Glutamatergic neuron (in vitro differentiated cells): ENCODE data around the gene MARCHF10. TPM values are rescaled to one million over a fixed set of nuclear protein-coding genes. Genes with fewer than 3 reads are reported as not detected.
"Not testable (repeated sequence)": the region's sequence is repeated elsewhere in the genome, so short reads cannot be mapped to it uniquely, and the experiment has no call there.

Experiments used
- DNase-seq: peaks from one replicate; pipeline ENCODE4 v3.0.0; 2022
- H3K27ac Mint-ChIP-seq: one replicate; pipeline ENCODE4 v1.8.0; 2020; ENCODE audit warnings: mild to moderate bottlenecking, mixed read lengths, inconsistent platforms; ENCODE audit not compliant: unreplicated experiment
- H3K27me3 Mint-ChIP-seq: one replicate; pipeline ENCODE4 v1.8.0; 2020; ENCODE audit warnings: mild to moderate bottlenecking, moderate library complexity, mixed read lengths, inconsistent platforms; ENCODE audit not compliant: unreplicated experiment
- H3K36me3 Mint-ChIP-seq: one replicate; pipeline ENCODE4 v1.8.0; 2020; ENCODE audit warnings: mild to moderate bottlenecking, mixed read lengths, inconsistent platforms; ENCODE audit not compliant: unreplicated experiment
- H3K4me1 Mint-ChIP-seq: one replicate; pipeline ENCODE4 v1.8.0; 2020; ENCODE audit warnings: mild to moderate bottlenecking, low read depth, mixed read lengths, inconsistent platforms; ENCODE audit not compliant: unreplicated experiment
- H3K4me3 Mint-ChIP-seq: one replicate; pipeline ENCODE4 v1.8.0; 2020; ENCODE audit warnings: mild to moderate bottlenecking, mixed read lengths, inconsistent platforms; ENCODE audit not compliant: unreplicated experiment
- H3K9me3 Mint-ChIP-seq: one replicate; pipeline ENCODE4 v1.8.0; 2020; ENCODE audit warnings: mild to moderate bottlenecking, moderate library complexity, mixed read lengths, inconsistent platforms; ENCODE audit not compliant: unreplicated experiment
- CTCF ChIP-seq: fragments of 200-600 bp; sonication (generic); IDR thresholded peaks from one replicate; pipeline ENCODE4 v1.5.0; 2021; ENCODE audit not compliant: partially characterized antibody, unreplicated experiment
- total RNA-seq: library from RNA; stranded (reverse); fragmentation: NEBNext Ultra II Directional; extraction: Animal tissue kit (Norgen Biotek cat#: 25700); gene quantifications from one replicate; pipeline ENCODE4 v1.2.1, GENCODE V29; 2021; ENCODE audit not compliant: unreplicated experiment

Gene MARCHF10
- total RNA-seq, 1 donor from 2014 or later = not detected

DNA sequence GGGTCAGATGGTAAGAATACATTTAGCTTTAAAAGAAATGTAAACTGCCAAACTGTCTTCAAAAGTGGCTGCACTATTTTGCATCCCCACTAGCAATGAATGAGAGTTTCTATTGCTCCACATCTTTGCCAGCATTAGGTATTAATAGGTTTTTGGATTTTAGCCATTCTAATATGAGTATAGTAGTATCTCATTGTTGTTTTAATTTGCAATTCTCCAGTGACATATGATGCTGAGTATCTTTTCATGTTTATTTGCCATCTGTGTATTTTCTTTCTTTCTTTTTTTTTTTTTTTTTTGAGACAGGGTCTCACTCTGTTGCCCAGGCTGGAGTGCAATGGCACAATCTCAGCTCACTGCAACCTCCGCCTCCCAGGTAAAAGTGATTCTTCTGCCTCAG, 24.3 kb upstream of the MARCHF10 start:
- H3K27ac Mint-ChIP-seq = no peak overlapping the region
- H3K4me1 Mint-ChIP-seq = no peaks in the 10 kb centered on the region

DNA sequence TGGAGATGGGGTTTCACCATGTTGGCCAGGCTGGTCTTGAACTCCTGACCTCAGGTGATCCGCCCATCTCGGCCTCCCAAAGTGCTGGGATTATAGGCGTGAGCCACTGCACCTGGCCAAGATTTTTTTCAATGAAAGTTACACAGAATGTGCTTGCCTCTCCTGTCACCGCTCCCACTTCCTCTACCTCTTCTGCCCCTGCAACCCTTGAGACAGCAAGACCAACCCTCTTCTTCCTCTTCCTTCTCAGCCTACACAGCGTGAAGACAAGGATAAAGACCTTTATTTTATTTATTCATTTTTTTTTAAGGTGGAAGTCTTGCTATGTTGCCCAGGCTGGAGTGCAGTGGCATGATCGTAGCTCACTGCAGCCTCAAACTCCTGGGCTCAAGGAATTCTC, 23.0 kb upstream of the MARCHF10 start:
- H3K4me3 Mint-ChIP-seq, H3K36me3 Mint-ChIP-seq, H3K27me3 Mint-ChIP-seq, H3K4me1 Mint-ChIP-seq, DNase-seq, H3K9me3 Mint-ChIP-seq, H3K27ac Mint-ChIP-seq: not testable (repeated sequence)

More for the DNA sequence above, 24.3 kb upstream of the MARCHF10 start:
- Mint-ChIP-seq H3K36me3 (peaks cover 9% of the 10 kb centered on the region), H3K9me3 (no peaks in the 10 kb centered on the region), H3K4me3 (no peak overlapping the region), H3K27me3 (peaks cover 2% of the 10 kb centered on the region)
- no peak for DNase-seq
- no peak for TF ChIP-seq CTCF

DNA sequence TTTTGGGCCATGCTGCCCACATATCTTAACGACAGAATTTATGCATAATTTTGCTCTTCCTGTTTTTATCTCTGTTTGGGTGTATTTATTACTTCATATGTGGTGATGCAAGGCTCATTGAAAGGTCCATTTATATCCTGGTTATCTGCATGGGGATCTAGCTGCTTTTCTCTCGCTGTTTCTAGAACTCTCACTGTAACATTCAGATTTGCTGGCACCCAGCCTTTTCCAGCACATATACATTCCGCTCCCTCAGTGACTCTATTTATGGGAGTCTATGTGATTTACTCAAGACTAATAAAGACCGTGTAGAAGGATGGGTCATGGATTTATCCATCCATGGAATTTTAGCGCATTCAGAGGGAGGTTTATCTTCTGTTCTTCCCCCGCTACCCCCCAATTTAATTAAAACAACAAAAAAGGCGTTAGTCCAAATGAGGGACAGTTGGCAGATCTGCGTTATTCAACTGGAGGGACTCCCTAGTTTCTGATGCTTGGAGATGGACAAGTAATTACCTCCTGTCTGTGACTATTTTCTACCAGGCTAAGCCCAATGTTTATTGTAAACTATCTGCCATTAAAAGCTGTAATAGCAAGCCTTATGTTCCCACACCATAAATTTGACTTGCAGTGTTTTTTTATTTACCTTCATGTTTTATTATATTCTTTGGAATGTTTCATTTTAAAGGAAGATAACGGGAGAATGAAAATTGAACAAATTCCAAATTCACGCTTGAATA, 19.8 kb upstream of the MARCHF10 start:
- Mint-ChIP-seq H3K4me1 (no peaks in the 10 kb centered on the region), H3K36me3 (no peaks in the 10 kb centered on the region), H3K27ac (no peak overlapping the region), H3K4me3 (no peak overlapping the region), H3K27me3 (no peaks in the 10 kb centered on the region), H3K9me3 (no peaks in the 10 kb centered on the region)
- no peak for TF ChIP-seq CTCF
- DNase-seq = no peak

DNA sequence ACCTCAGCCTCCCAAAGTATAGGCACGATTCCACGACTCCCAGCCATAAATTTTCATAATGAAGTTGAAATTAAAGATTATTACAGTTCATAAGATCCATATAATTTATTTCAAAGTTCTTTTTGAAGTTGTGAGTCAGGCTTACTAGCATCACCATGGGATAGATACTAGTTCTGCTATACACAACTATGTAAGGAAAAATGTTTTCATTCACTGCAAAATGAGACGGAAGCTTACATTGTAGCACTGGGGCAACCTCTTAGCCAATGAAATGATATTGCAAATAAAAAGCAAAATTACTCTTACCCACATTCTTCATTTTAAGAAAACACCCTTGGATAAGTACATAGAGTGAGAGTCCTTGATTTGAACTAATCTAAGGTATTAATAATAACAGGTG, 18.8 kb upstream of the MARCHF10 start:
- peaks cover 3% of the 10 kb centered on the region for H3K27me3 Mint-ChIP-seq
- H3K27ac Mint-ChIP-seq = no peak overlapping the region
- TF ChIP-seq CTCF = no peak
- DNase-seq = no peak
- H3K4me3 Mint-ChIP-seq = no peak overlapping the region
- no peaks in the 10 kb centered on the region for H3K9me3 Mint-ChIP-seq
- no peaks in the 10 kb centered on the region for H3K4me1 Mint-ChIP-seq
- H3K36me3 Mint-ChIP-seq = no peaks in the 10 kb centered on the region

DNA sequence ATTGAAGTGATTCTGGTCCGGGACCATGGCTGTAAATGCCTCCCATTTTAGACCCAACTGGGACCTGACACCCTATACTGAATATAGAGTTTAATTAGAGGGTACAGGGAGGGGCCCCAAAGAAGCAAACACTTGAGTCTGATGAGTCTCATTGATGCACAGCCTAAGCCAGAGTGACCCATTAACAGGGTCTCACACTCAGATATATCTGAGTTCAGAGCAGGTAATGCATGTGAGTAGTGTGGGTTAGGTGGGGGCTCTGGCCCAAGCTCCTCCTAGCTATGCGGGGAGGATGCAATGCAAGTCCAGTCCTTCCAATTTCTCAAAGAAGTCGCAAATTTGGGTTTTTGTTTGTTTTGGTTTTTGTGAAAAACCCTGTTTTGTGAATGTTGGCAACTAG, 17.1 kb upstream of the MARCHF10 start:
- Mint-ChIP-seq H3K4me3 (no peak overlapping the region), H3K27me3 (peaks cover 3% of the 10 kb centered on the region), H3K4me1 (peaks cover 4% of the 10 kb centered on the region), H3K36me3 (no peaks in the 10 kb centered on the region), H3K27ac (no peak overlapping the region), H3K9me3 (no peaks in the 10 kb centered on the region)
- no peak for TF ChIP-seq CTCF
- no peak for DNase-seq
